GM12873 (cell line): ENCODE results near the gene THAP9.

ENCODE experiments used
- CTCF ChIP-seq: IDR thresholded peaks from 2 replicates; pipeline ENCODE4 v1.5.1; 2012; ENCODE audit warnings: low read depth, mild to moderate bottlenecking, moderate library complexity, low read length, control low read depth; ENCODE audit not compliant: insufficient read depth; ENCODE audit errors: missing control alignments

The THAP9 gene

GRCh38 chr4:82913305-82913704 lies 12.8 kb downstream of the THAP9 start:
- no peak for TF ChIP-seq CTCF

GRCh38 chr4:82918091-82918490 lies 17.6 kb downstream of the THAP9 start:
- no peak for TF ChIP-seq CTCF

- TF ChIP-seq CTCF = no peak
Measured at GRCh38 chr4:82919386-82919785, 18.9 kb downstream of the THAP9 start.

- no peak for TF ChIP-seq CTCF
Measured at GRCh38 chr4:82921795-82922194, 21.3 kb downstream of the THAP9 start.

- no peak for TF ChIP-seq CTCF
Measured at GRCh38 chr4:82930848-82931755, 30.6 kb downstream of the THAP9 start.

GRCh38 chr4:82934441-82934840 lies 33.9 kb downstream of the THAP9 start:
- no peak for TF ChIP-seq CTCF

- TF ChIP-seq CTCF = no peak
Measured at GRCh38 chr4:82939414-82939813, 38.9 kb downstream of the THAP9 start.
